A673 (cell line): ENCODE results near the gene CLEC4M. TPM values are rescaled to one million over a fixed set of nuclear protein-coding genes. Genes with fewer than 3 reads are reported as not detected.

Experiments
- BruUV-seq: library from RNA; stranded (reverse); fragments of 400-500 nt; replicated peaks from 2 replicates; lab custom pipeline; 2021; lab: Mats Ljungman, UMichigan
- CTCF ChIA-PET: fragments of 300-600 bp; sonication (Branson Sonifier 250); formaldehyde crosslinking; loops from one replicate; lab custom pipeline; 2022; ENCODE audit warnings: antibody characterized with exemption; lab: Charles Lee
- POLR2A ChIA-PET: fragments of 300-600 bp; sonication (Branson Sonifier 250); formaldehyde crosslinking; loops from one replicate; lab custom pipeline; 2022; ENCODE audit warnings: antibody characterized with exemption; ENCODE audit not compliant: low non-redundant PET; lab: Charles Lee
- DNase-seq: peaks from one replicate; pipeline ENCODE4 v3.0.0-alpha.2; 2015; ENCODE audit warnings: low spot score
- H3K27ac ChIP-seq: fragments of 200-600 bp; sonication (generic); 2 replicates; pipeline ENCODE4 v1.5.1; 2016; ENCODE audit warnings: mixed run types, low read depth, mild to moderate bottlenecking, mixed read lengths, antibody characterized with exemption, low read length; ENCODE audit not compliant: poor library complexity, severe bottlenecking
- H3K27me3 ChIP-seq: fragments of 200-600 bp; sonication (generic); replicated peaks from 2 replicates; pipeline ENCODE4 v1.6.1; 2017; ENCODE audit warnings: mixed run types, low read depth, mild to moderate bottlenecking, mixed read lengths, antibody characterized with exemption, low read length; ENCODE audit not compliant: insufficient read depth, poor library complexity
- H3K36me3 ChIP-seq: fragments of 200-600 bp; sonication (generic); 2 replicates; pipeline ENCODE4 v1.6.1; 2016; ENCODE audit warnings: mixed run types, mild to moderate bottlenecking, mixed read lengths, antibody characterized with exemption, low read length; ENCODE audit not compliant: insufficient read depth, poor library complexity, severe bottlenecking
- H3K4me1 ChIP-seq: fragments of 200-600 bp; sonication (generic); 2 replicates; pipeline ENCODE4 v1.6.1; 2017; ENCODE audit warnings: mixed run types, mild to moderate bottlenecking, mixed read lengths, antibody characterized with exemption, low read length; ENCODE audit not compliant: insufficient read depth, poor library complexity, severe bottlenecking
- H3K4me3 ChIP-seq: fragments of 200-600 bp; sonication (generic); 2 replicates; pipeline ENCODE4 v1.5.1; 2016; ENCODE audit warnings: low read depth, mixed run types, mild to moderate bottlenecking, mixed read lengths, low read length; ENCODE audit not compliant: poor library complexity, severe bottlenecking
- H3K9me3 ChIP-seq: fragments of 200-600 bp; sonication (generic); 2 replicates; pipeline ENCODE4 v1.6.1; 2016; ENCODE audit warnings: mixed run types, low read depth, mild to moderate bottlenecking, mixed read lengths, antibody characterized with exemption, low read length; ENCODE audit not compliant: poor library complexity, severe bottlenecking
- EZH2 ChIP-seq: fragments of 200-600 bp; sonication (generic); IDR thresholded peaks from 2 replicates; pipeline ENCODE4 v1.6.1; 2017; ENCODE audit warnings: borderline replicate concordance, low read depth, mild to moderate bottlenecking, mixed read lengths, antibody characterized with exemption, low read length; ENCODE audit not compliant: poor library complexity, severe bottlenecking
- intact Hi-C: fragments of 100-400 bp; cut with micrococcal nuclease; formaldehyde crosslinking; loops from one replicate; pipeline ENCODE4 v1.10.0; 2022; ENCODE audit not compliant: unreplicated experiment
- total RNA-seq: library from RNA; stranded (reverse); gene quantifications from 2 replicates; pipeline ENCODE4 v1.2.3, GENCODE V29; 2021
- TF ChIP-seq, protein P1 (sequence below): fragments of 300-800, 200-600 bp; sonication (generic); conservative IDR thresholded peaks from 2 replicates; pipeline ENCODE4 v1.5.1; 2017; ENCODE audit warnings: low read depth, mild to moderate bottlenecking, antibody characterized with exemption, low read length, moderate library complexity, mixed read lengths

CLEC4M gene
- total RNA-seq, 1 experiment from 2014 or later: not detected

DNA sequence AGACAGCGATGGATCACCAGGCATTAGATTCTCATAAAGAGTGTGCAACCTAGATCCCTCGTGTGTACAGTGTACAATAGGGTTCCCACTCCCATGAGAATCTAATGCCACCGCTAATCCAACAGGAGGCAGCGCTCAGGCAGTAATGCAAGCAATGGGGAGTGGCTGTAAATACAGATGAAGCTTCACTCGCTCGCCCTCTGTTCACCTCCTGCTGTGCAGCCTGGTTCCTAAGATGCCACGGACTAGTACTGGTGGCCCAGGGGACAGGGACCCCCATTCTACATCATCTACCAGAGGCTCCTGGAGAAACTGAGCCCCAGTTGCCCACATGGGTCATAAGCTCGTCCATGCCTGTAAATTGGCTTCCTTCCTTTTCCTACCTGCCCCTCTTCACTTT lies 8.0 kb downstream of the CLEC4M start:
- BruUV-seq: no TSS peak
- Histone ChIP-seq H3K9me3 (no peaks in the 10 kb centered on the region), H3K4me1 (peaks cover 6% of the 10 kb centered on the region), H3K4me3 (no peak overlapping the region), H3K27ac (no peak overlapping the region), H3K36me3 (no peaks in the 10 kb centered on the region), H3K27me3 (no peaks in the 10 kb centered on the region)
- intact Hi-C loops: no loop called here
- ChIA-PET CTCF (no interaction called here), POLR2A (no interaction called here)
- no peak for DNase-seq
- TF ChIP-seq EZH2: no peak
- TF ChIP-seq, protein P1, sequence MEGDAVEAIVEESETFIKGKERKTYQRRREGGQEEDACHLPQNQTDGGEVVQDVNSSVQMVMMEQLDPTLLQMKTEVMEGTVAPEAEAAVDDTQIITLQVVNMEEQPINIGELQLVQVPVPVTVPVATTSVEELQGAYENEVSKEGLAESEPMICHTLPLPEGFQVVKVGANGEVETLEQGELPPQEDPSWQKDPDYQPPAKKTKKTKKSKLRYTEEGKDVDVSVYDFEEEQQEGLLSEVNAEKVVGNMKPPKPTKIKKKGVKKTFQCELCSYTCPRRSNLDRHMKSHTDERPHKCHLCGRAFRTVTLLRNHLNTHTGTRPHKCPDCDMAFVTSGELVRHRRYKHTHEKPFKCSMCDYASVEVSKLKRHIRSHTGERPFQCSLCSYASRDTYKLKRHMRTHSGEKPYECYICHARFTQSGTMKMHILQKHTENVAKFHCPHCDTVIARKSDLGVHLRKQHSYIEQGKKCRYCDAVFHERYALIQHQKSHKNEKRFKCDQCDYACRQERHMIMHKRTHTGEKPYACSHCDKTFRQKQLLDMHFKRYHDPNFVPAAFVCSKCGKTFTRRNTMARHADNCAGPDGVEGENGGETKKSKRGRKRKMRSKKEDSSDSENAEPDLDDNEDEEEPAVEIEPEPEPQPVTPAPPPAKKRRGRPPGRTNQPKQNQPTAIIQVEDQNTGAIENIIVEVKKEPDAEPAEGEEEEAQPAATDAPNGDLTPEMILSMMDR: no peak

DNA sequence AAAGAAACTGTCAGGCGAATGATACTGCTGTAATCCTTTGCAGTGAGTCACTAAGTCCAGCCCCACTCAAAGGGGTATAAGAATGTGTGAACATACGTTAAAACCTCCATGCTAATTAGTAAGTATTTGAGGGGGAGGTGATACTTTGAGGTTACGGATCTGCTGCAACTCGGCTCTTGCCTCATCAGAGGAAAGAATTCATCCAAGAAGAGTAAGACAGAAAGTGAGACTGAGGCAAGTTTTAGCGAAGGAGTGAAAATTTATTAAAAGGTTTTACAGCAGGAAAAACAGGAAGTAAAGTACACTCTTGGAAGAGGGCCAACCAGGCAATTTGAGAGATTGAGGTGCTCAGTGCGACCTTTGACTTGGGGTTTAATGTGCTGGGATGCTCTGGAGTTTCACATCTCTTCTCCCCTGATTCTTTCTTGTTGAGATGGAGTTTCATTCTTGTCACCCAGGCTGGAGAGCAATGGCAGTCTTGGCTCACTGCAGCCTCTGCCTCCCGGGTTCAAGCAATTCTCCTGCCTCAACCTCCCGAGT lies 9.8 kb downstream of the CLEC4M start:
- BruUV-seq: no TSS peak
- intact Hi-C loops: no loop called here
- H3K4me3 ChIP-seq: no peak overlapping the region
- no peaks in the 10 kb centered on the region for H3K27me3 ChIP-seq
- POLR2A ChIA-PET: no interaction called here
- DNase-seq: peak; percentile 46
- H3K4me1 ChIP-seq: peaks cover 6% of the 10 kb centered on the region
- no peaks in the 10 kb centered on the region for H3K36me3 ChIP-seq
- H3K9me3 ChIP-seq: no peaks in the 10 kb centered on the region
- H3K27ac ChIP-seq: no peak overlapping the region
- TF ChIP-seq EZH2: no peak
- TF ChIP-seq, protein P1: no peak
- CTCF ChIA-PET: interaction anchor here (0.6 kb wide), 1 partner anchor 172 kb away, joined by 4 read pairs; no protein-coding TSS in a partner anchor

DNA sequence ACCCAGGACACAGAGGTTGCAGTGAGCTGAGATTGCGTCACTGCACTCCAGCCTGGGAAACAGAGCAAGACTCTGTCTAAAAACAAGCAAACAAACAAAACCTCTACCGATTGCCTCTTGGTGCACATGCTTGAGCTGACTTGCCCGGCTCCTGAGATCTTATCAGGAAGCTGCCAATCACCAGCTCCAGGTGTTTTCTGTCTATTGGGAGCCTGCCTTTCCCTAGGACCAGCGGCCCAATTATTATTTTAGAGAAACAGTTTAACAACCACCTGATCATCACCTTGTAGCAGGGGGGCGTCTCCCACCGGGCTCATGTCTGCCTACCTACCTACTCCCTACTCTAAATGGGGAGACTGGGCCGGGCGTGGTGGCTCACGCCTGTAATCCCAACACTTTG lies 10.8 kb downstream of the CLEC4M start:
- TF ChIP-seq, protein P1: no peak
- no peak for TF ChIP-seq EZH2
- no TSS peak for BruUV-seq
- no peaks in the 10 kb centered on the region for H3K27me3 ChIP-seq
- H3K36me3 ChIP-seq: no peaks in the 10 kb centered on the region
- H3K4me1 ChIP-seq: peaks cover 8% of the 10 kb centered on the region
- H3K9me3 ChIP-seq: no peaks in the 10 kb centered on the region
- ChIA-PET POLR2A (no interaction called here), CTCF (no interaction called here)
- DNase-seq: no peak
- no peak overlapping the region for H3K4me3 ChIP-seq
- no peak overlapping the region for H3K27ac ChIP-seq
- intact Hi-C loops: no loop called here
